K562 (cell line): ENCODE measurements around the gene PBX1. TPM values are rescaled to one million over a fixed set of nuclear protein-coding genes. Genes with fewer than 3 reads are reported as not detected.

ENCODE experiments used
- ATAC-seq: fragments of 200-7000 bp; cut with Tn5 transposase; 3 replicates; pipeline ENCODE4 v1.9.1; 2020; ENCODE audit warnings: moderate library complexity
- BruUV-seq: library from RNA; stranded (reverse); fragments of 400-500 nt; replicated peaks from 2 replicates; lab custom pipeline; 2021; lab: Mats Ljungman, UMichigan
- CTCF ChIA-PET: fragments of 300-600 bp; formaldehyde crosslinking; extraction: SDS; loops from one replicate; lab custom pipeline; 2021; ENCODE audit warnings: low intra/inter-chr PET ratio; lab: Yijun Ruan, JAX
- POLR2A ChIA-PET: fragments of 300-600, 350-650 bp; sonication (Branson Sonifier 250); formaldehyde crosslinking; extraction: SDS; loops from one replicate; lab custom pipeline; 2021; ENCODE audit warnings: antibody characterized with exemption, inconsistent platforms; lab: Yijun Ruan, JAX
- DNase-seq, 4 experiments: peaks; one replicate each; pipeline versions ENCODE4 v3.0.0 to v3.0.0-alpha.2; 2011 to 2018; ENCODE audit warnings: low spot score in 3 of 4, mixed read lengths in 3 of 4; ENCODE audit errors: extremely low read depth in 1 of 4
- FAIRE-seq: peaks from 2 replicates; lab custom pipeline; 2011; peaks lifted over from hg19 to GRCh38; lab: Jason Lieb, UNC
- H2AFZ ChIP-seq: 2 replicates; pipeline ENCODE4 v1.6.0; 2011; ENCODE audit warnings: low read depth, low read length, control low read depth, inconsistent platforms
- H3K27ac ChIP-seq: fragments of 200-600 bp; 3 replicates; pipeline ENCODE4 v1.8.0; 2011; ENCODE audit warnings: low read depth, mild to moderate bottlenecking, control low read depth, inconsistent platforms, low read length, moderate library complexity, mixed read lengths; ENCODE audit errors: extremely low read depth
- H3K27me3 ChIP-seq, 2 experiments: fragments of 300-600 bp in 1 of 2; 2 replicates in 1 of 2; 3 replicates in 1 of 2; pipeline versions ENCODE4 v1.6.0 to v1.8.0; 2011; ENCODE audit warnings: inconsistent platforms in 2 of 2, low read length in 2 of 2, mild to moderate bottlenecking in 1 of 2, mixed read lengths in 1 of 2, moderate library complexity in 1 of 2; ENCODE audit not compliant: control insufficient read depth in 2 of 2, insufficient read depth in 2 of 2
- H3K36me3 ChIP-seq: fragments of 300-600 bp; 3 replicates; pipeline ENCODE4 v1.8.0; 2011; ENCODE audit warnings: mild to moderate bottlenecking, low read length, inconsistent platforms; ENCODE audit not compliant: control insufficient read depth, insufficient read depth
- H3K4me1 ChIP-seq, 2 experiments: fragments of 200-600 bp in 1 of 2; replicated peaks in 1 of 2; 2 replicates in 1 of 2; 3 replicates in 1 of 2; pipeline versions ENCODE4 v1.5.1 to v1.8.0; 2011; ENCODE audit warnings: inconsistent platforms in 2 of 2, low read length in 2 of 2, mild to moderate bottlenecking in 1 of 2, mixed read lengths in 1 of 2, moderate library complexity in 1 of 2; ENCODE audit not compliant: control insufficient read depth in 2 of 2, insufficient read depth in 2 of 2
- H3K4me2 ChIP-seq: 2 replicates; pipeline ENCODE4 v1.6.1; 2011; ENCODE audit warnings: low read length, control low read depth, inconsistent platforms, mixed read lengths; ENCODE audit not compliant: insufficient read depth
- H3K4me3 ChIP-seq: fragments of 200-600 bp; sonication (generic), shearing (Covaris generic); 2 replicates; pipeline ENCODE4 v1.5.1; 2016; ENCODE audit warnings: control low read depth, inconsistent platforms
- H3K79me2 ChIP-seq: fragments of 200-600 bp; 3 replicates; pipeline ENCODE4 v1.8.0; 2011; ENCODE audit warnings: low read length, inconsistent platforms; ENCODE audit not compliant: control insufficient read depth, insufficient read depth
- H3K9ac ChIP-seq, 2 experiments: 2 replicates each; pipeline versions ENCODE4 v1.6.0 to v1.6.1; 2011; ENCODE audit warnings: low read depth in 2 of 2, low read length in 2 of 2, control low read depth in 1 of 2, inconsistent platforms in 1 of 2, mild to moderate bottlenecking in 1 of 2, mixed read lengths in 1 of 2; ENCODE audit not compliant: insufficient read depth in 1 of 2
- H3K9me1 ChIP-seq: one replicate; pipeline ENCODE4 v1.6.0; 2011; ENCODE audit warnings: inconsistent platforms, mild to moderate bottlenecking, low read length, moderate library complexity; ENCODE audit not compliant: control insufficient read depth, insufficient read depth
- H3K9me3 ChIP-seq: replicated peaks from 2 replicates; pipeline ENCODE4 v1.5.1; 2011; ENCODE audit warnings: low read depth, low read length, inconsistent platforms; ENCODE audit not compliant: control insufficient read depth, insufficient read depth
- H4K20me1 ChIP-seq: replicated peaks from 2 replicates; pipeline ENCODE4 v1.6.1; 2011; ENCODE audit warnings: low read length, inconsistent platforms, mixed read lengths; ENCODE audit not compliant: control insufficient read depth, insufficient read depth
- MTA2 ChIP-seq: fragments of 450-650 bp; IDR thresholded peaks from 2 replicates; pipeline ENCODE4 v1.6.1; 2016; ENCODE audit warnings: low read depth
- MYBL2 ChIP-seq, 2 experiments: fragments of 450-650 bp in 1 of 2; sonication (generic) in 1 of 2; formaldehyde crosslinking in 1 of 2; IDR thresholded peaks; 2 replicates each; pipeline versions ENCODE4 v1.6.1 to v1.8.1; 2017 to 2022; ENCODE audit warnings: borderline replicate concordance in 1 of 2, inconsistent platforms in 1 of 2, low read depth in 1 of 2, mild to moderate bottlenecking in 1 of 2, missing genetic modification reagents in 1 of 2, moderate library complexity in 1 of 2
- NONO ChIP-seq, 2 experiments: fragments of 200-400 bp in 1 of 2; fragments of 450-650 bp in 1 of 2; formaldehyde crosslinking in 1 of 2; IDR thresholded peaks; 2 replicates each; pipeline ENCODE4 v1.6.1; 2017; ENCODE audit warnings: low read depth in 2 of 2, mild to moderate bottlenecking in 2 of 2, moderate library complexity in 2 of 2, low read length in 1 of 2
- NR2F6 ChIP-seq: fragments of 450-650 bp; formaldehyde crosslinking; IDR thresholded peaks from 2 replicates; pipeline ENCODE4 v1.4.0; 2020; ENCODE audit warnings: mild to moderate bottlenecking
- NRF1 ChIP-seq, 2 experiments: fragments of 450-650 bp; IDR thresholded peaks in 1 of 2; conservative IDR thresholded peaks in 1 of 2; 2 replicates each; pipeline ENCODE4 v1.6.1; 2014; ENCODE audit warnings: mild to moderate bottlenecking in 2 of 2
- PHF20 ChIP-seq: fragments of 450-650 bp; IDR thresholded peaks from 2 replicates; pipeline ENCODE4 v1.6.1; 2018; ENCODE audit not compliant: partially characterized antibody
- SNRNP70 ChIP-seq: fragments of 200-400 bp; formaldehyde crosslinking; optimal IDR thresholded peaks from 2 replicates; pipeline ENCODE3; 2017; ENCODE audit warnings: low read depth, low read length
- TARDBP ChIP-seq: fragments of 450-650 bp; IDR thresholded peaks from 2 replicates; pipeline ENCODE4 v1.6.1; 2016
- TCF7 ChIP-seq: sonication (generic); IDR thresholded peaks from 2 replicates; pipeline ENCODE4 v1.6.1; 2016; ENCODE audit warnings: antibody characterized with exemption, borderline replicate concordance
- ZNF143 ChIP-seq: sonication (generic); formaldehyde crosslinking; IDR thresholded peaks from 2 replicates; pipeline ENCODE4 v1.9.0; 2022; ENCODE audit warnings: mild to moderate bottlenecking, missing genetic modification reagents
- ZNF263 ChIP-seq: sonication (generic); formaldehyde crosslinking; IDR thresholded peaks from 2 replicates; pipeline ENCODE4 v1.8.0; 2022; ENCODE audit warnings: mild to moderate bottlenecking, missing genetic modification reagents, borderline replicate concordance
- ZNF644 ChIP-seq: fragments of 200-800 bp; sonication (Bioruptor generic); IDR thresholded peaks from 2 replicates; pipeline ENCODE4 v1.6.1; 2016; ENCODE audit warnings: low read depth, missing genetic modification characterization, missing compliant biosample characterization
- WGBS: fragments of 100-300 bp; shearing (Covaris generic); methylation state at CpG from one replicate; pipeline ENCODE4 v1.1.6; 2016; ENCODE audit warnings: low coverage, mixed read lengths; ENCODE audit not compliant: insufficient coverage; ENCODE audit errors: missing lambda C conversion rate; 5-methylcytosine and 5-hydroxymethylcytosine counted together
- in situ Hi-C: fragments of 300-500 bp; cut with MboI; formaldehyde crosslinking; loops from 4 replicates; pipeline ENCODE4 v1.15.0; 2018; ENCODE audit warnings: inconsistent platforms, mixed read lengths
- intact Hi-C: fragments of 100-400 bp; cut with micrococcal nuclease; formaldehyde crosslinking; loops from 2 replicates; pipeline ENCODE4 v1.14.2; 2022
- polyA plus RNA-seq, 8 experiments: library from polyadenylated mRNA; depleted of rRNA in 4 of 8; stranded (reverse) in 5 of 8; unstranded in 3 of 8; fragments of >200 nt; fragmentation: Nextera tagmentation in 2 of 8; fragmentation: Illumina TruSeq in 1 of 8; extraction: Ambion mirVana in 2 of 8; extraction: Trizol in 1 of 8; gene quantifications; 2 replicates each; pipeline versions ENCODE4 v1.2.1 to v1.2.3, GENCODE V29; 2011 to 2014; ENCODE audit warnings: inconsistent platforms in 1 of 8, missing spikeins in 1 of 8
- total RNA-seq, 7 experiments: library from RNA; depleted of rRNA in 6 of 7; stranded (reverse); fragments of >200 nt in 6 of 7; fragmentation: Illumina TruSeq in 2 of 7; extraction: Trizol in 2 of 7; gene quantifications; 2 replicates each; pipeline versions ENCODE4 v1.2.1 to v1.2.3, GENCODE V29; 2011 to 2021; ENCODE audit warnings: low replicate concordance in 1 of 7

PBX1 gene
- total and polyA plus RNA-seq, 9 of the 15 experiments (the other 6 are each of a cell fraction or from before 2014, with no cell fraction given), result 0.03 to 0.62 (median 0.17) TPM

DNA sequence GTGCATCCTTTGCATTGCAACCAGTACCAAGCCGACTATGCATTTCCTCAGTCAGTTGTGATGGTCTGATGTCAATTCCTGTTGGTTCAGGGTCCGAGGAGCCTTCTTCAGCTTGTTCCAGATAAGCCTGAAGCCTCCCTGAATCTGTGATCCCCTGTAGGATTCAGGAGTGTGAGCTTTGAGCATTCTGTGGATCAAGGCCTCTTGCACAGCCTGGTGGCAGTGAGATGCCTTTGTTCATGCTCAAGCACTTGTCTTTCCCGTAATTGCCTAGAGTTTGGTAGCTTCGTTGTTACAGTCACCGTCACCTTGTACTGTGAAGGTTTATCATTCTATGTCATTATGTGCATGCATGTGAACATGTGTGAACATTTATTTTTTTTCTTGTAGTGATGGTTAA, 103.5 kb downstream of the PBX1 start:
- no peaks in the 10 kb centered on the region for H3K27me3 ChIP-seq
- WGBS, result 2% methylated on average over 5 of the region's 5 CpGs
- no peak for DNase-seq
- ChIA-PET POLR2A (no interaction called here), CTCF (no interaction called here)
- TF ChIP-seq NONO (IDR thresholded peaks at IDR 0.05; ENCODE audit: low read depth in 2 of 2, low read length in 1 of 2), result no peak
- no peak for TF ChIP-seq ZNF143 (CRISPR knock-in tag)
- TF ChIP-seq ZNF644 (tag), result no peak
- TF ChIP-seq MTA2, result no peak
- no peak for TF ChIP-seq ZNF263 (CRISPR knock-in tag)
- no peak for TF ChIP-seq TCF7
- TF ChIP-seq TARDBP, result no peak
- TF ChIP-seq SNRNP70, result no peak
- no peak for TF ChIP-seq PHF20
- TF ChIP-seq NRF1 (conservative IDR thresholded peaks at IDR 0.05 in 1 of 2, IDR thresholded peaks at IDR 0.05 in 1 of 2), result no peak
- no peak for TF ChIP-seq MYBL2 (IDR thresholded peaks at IDR 0.05; ENCODE audit: low read depth)
- TF ChIP-seq MYBL2 (CRISPR knock-in tag; IDR thresholded peaks at IDR 0.05; ENCODE audit: borderline replicate concordance), result no peak
- TF ChIP-seq NR2F6 (CRISPR knock-in tag), result no peak
- H3K9me1 ChIP-seq, result no peaks in the 10 kb centered on the region
- no peak overlapping the region for H2AFZ ChIP-seq
- H3K4me3 ChIP-seq, result no peak overlapping the region
- intact Hi-C loops (no loop called here), in situ Hi-C loops (no loop called here)
- H3K36me3 ChIP-seq, result no peaks in the 10 kb centered on the region
- no peaks in the 10 kb centered on the region for H3K4me1 ChIP-seq
- H3K9ac ChIP-seq, result no peak overlapping the region
- H3K27ac ChIP-seq, result no peak overlapping the region
- H4K20me1 ChIP-seq, result no peaks in the 10 kb centered on the region
- ATAC-seq, result no peak
- no peaks in the 10 kb centered on the region for H3K79me2 ChIP-seq
- no peaks in the 10 kb centered on the region for H3K9me3 ChIP-seq
- no TSS peak for BruUV-seq
- no peak overlapping the region for H3K4me2 ChIP-seq
- no peak for FAIRE-seq
